GM12878 (cell line): Measurements from ENCODE around the gene REPIN1. TPM values are rescaled to one million over a fixed set of nuclear protein-coding genes. Genes with fewer than 3 reads are reported as not detected.
A peak's percentile ranks its signal among the peaks of the same experiment; 100 is the strongest.

Experiments
- ATAC-seq: fragments of 200-7000 bp; cut with Tn5 transposase; 3 replicates; pipeline ENCODE4 v1.9.1; 2020; ENCODE audit warnings: mild to moderate bottlenecking, moderate library complexity
- BruUV-seq: library from RNA; stranded (reverse); fragments of 400-500 nt; replicated peaks from 2 replicates; lab custom pipeline; 2021; lab: Mats Ljungman, UMichigan
- CTCF ChIA-PET: fragments of 300-600 bp; sonication (Branson Sonifier 250); formaldehyde crosslinking; extraction: SDS; loops from one replicate; lab custom pipeline; 2021; ENCODE audit warnings: inconsistent platforms; lab: Yijun Ruan, JAX
- POLR2A ChIA-PET: fragments of 350-600 bp; formaldehyde crosslinking; extraction: SDS; loops from one replicate; lab custom pipeline; 2021; ENCODE audit warnings: inconsistent platforms; lab: Charles Lee
- RAD21 ChIA-PET: fragments of 300-600 bp; sonication (Branson Sonifier 250); formaldehyde crosslinking; loops from one replicate; lab custom pipeline; 2023; ENCODE audit warnings: antibody characterized with exemption; ENCODE audit not compliant: unreplicated experiment; lab: Charles Lee
- SMC1A ChIA-PET: fragments of 300-600 bp; sonication (Branson Sonifier 250); formaldehyde crosslinking; loops from one replicate; lab custom pipeline; 2023; ENCODE audit not compliant: unreplicated experiment, uncharacterized antibody; lab: Charles Lee
- DNase-seq: peaks from one replicate; pipeline ENCODE4 v3.0.0-alpha.2; 2011; ENCODE audit warnings: low read depth, low spot score
- FAIRE-seq: peaks from 3 replicates; lab custom pipeline; 2011; peaks lifted over from hg19 to GRCh38; lab: Jason Lieb, UNC
- H2AFZ ChIP-seq: 2 replicates; pipeline ENCODE4 v1.6.0; 2011; ENCODE audit warnings: low read depth, low read length, control low read depth; ENCODE audit not compliant: control insufficient read depth
- H3K27ac ChIP-seq: 2 replicates; pipeline ENCODE4 v1.5.1; 2011; ENCODE audit warnings: control low read depth; ENCODE audit not compliant: control insufficient read depth, insufficient read depth
- H3K27me3 ChIP-seq, 2 experiments: replicated peaks in 1 of 2; 2 replicates each; pipeline versions ENCODE4 v1.6.0 to v1.6.1; 2011; ENCODE audit warnings: low read length in 1 of 2; ENCODE audit not compliant: control insufficient read depth in 2 of 2, insufficient read depth in 2 of 2
- H3K36me3 ChIP-seq, 2 experiments: 2 replicates each; pipeline ENCODE4 v1.5.1; 2011; ENCODE audit warnings: low read length in 1 of 2; ENCODE audit not compliant: control insufficient read depth in 2 of 2, insufficient read depth in 2 of 2
- H3K4me1 ChIP-seq: 2 replicates; pipeline ENCODE4 v1.6.1; 2011; ENCODE audit warnings: mild to moderate bottlenecking, low read length, moderate library complexity, mixed read lengths; ENCODE audit not compliant: control insufficient read depth, insufficient read depth
- H3K4me2 ChIP-seq: 2 replicates; pipeline ENCODE4 v1.6.0; 2011; ENCODE audit warnings: control low read depth; ENCODE audit not compliant: control insufficient read depth, insufficient read depth
- H3K4me3 ChIP-seq: fragments of 200-600 bp; sonication (generic); 2 replicates; pipeline ENCODE4 v1.5.1; 2016
- H3K79me2 ChIP-seq: 2 replicates; pipeline ENCODE4 v1.6.0; 2011; ENCODE audit warnings: low read length; ENCODE audit not compliant: control insufficient read depth, insufficient read depth
- H3K9ac ChIP-seq: 2 replicates; pipeline ENCODE4 v1.8.0; 2011; ENCODE audit warnings: low read length, control low read depth, mixed read lengths; ENCODE audit not compliant: control insufficient read depth, insufficient read depth
- H3K9me3 ChIP-seq: replicated peaks from 3 replicates; pipeline ENCODE4 v1.5.1; 2011; ENCODE audit warnings: mild to moderate bottlenecking, low read length; ENCODE audit not compliant: control insufficient read depth, insufficient read depth
- H4K20me1 ChIP-seq: 2 replicates; pipeline ENCODE4 v1.6.0; 2011; ENCODE audit not compliant: control insufficient read depth, insufficient read depth
- CBX5 ChIP-seq: sonication (generic); IDR thresholded peaks from 2 replicates; pipeline ENCODE4 v1.6.1; 2016; ENCODE audit warnings: low read depth, moderate library complexity, mild to moderate bottlenecking, inconsistent platforms
- CHD1 ChIP-seq: IDR thresholded peaks from 2 replicates; pipeline ENCODE4 v1.6.1; 2012; ENCODE audit warnings: low read depth, low read length, improper control_type of control experiment
- HDGF ChIP-seq: fragments of 450-650 bp; IDR thresholded peaks from 2 replicates; pipeline ENCODE4 v1.6.1; 2016; ENCODE audit warnings: antibody characterized with exemption
- IKZF2 ChIP-seq, 2 experiments: fragments of 450-650 bp; IDR thresholded peaks; 2 replicates each; pipeline ENCODE4 v1.6.1; 2017; ENCODE audit warnings: mild to moderate bottlenecking in 2 of 2, moderate library complexity in 2 of 2
- MYB ChIP-seq: fragments of 150-350 bp; IDR thresholded peaks from 2 replicates; pipeline ENCODE4 v1.6.1; 2014; ENCODE audit warnings: mild to moderate bottlenecking, low read depth, low read length, borderline replicate concordance
- PAX8 ChIP-seq: fragments of 450-650 bp; IDR thresholded peaks from 2 replicates; pipeline ENCODE4 v1.6.1; 2017; ENCODE audit warnings: mild to moderate bottlenecking, moderate library complexity
- POU2F2 ChIP-seq: IDR thresholded peaks from 3 replicates; pipeline ENCODE4 v1.6.1; 2011; ENCODE audit warnings: low read depth, mild to moderate bottlenecking, low read length, borderline replicate concordance
- RAD21 ChIP-seq: IDR thresholded peaks from 2 replicates; pipeline ENCODE4 v1.6.1; 2011; ENCODE audit warnings: mild to moderate bottlenecking, low read depth, low read length, moderate library complexity; ENCODE audit not compliant: insufficient read depth
- RB1 ChIP-seq: fragments of 450-650 bp; formaldehyde crosslinking; IDR thresholded peaks from 2 replicates; pipeline ENCODE4 v1.6.1; 2017; ENCODE audit warnings: mild to moderate bottlenecking, borderline replicate concordance
- RFX5 ChIP-seq: IDR thresholded peaks from 2 replicates; pipeline ENCODE4 v1.6.1; 2011; ENCODE audit warnings: low read depth, low read length, improper control_type of control experiment
- STAT3 ChIP-seq: IDR thresholded peaks from 2 replicates; pipeline ENCODE4 v1.6.1; 2011; ENCODE audit warnings: low read depth, low read length, improper control_type of control experiment
- SUPT20H ChIP-seq: IDR thresholded peaks from 2 replicates; pipeline ENCODE4 v1.6.1; 2011; ENCODE audit warnings: low read depth, mild to moderate bottlenecking, low read length, moderate library complexity, borderline replicate concordance; ENCODE audit not compliant: control insufficient read depth
- TAF1 ChIP-seq: IDR thresholded peaks from 2 replicates; pipeline ENCODE4 v1.6.1; 2011; ENCODE audit warnings: mild to moderate bottlenecking, low read depth, low read length, borderline replicate concordance
- TBL1XR1 ChIP-seq: IDR thresholded peaks from 2 replicates; pipeline ENCODE4 v1.6.1; 2012; ENCODE audit warnings: low read depth, low read length, improper control_type of control experiment
- TCF12 ChIP-seq: IDR thresholded peaks from 2 replicates; pipeline ENCODE4 v1.6.1; 2011; ENCODE audit warnings: low read depth, mild to moderate bottlenecking, low read length
- WRNIP1 ChIP-seq: IDR thresholded peaks from 2 replicates; pipeline ENCODE4 v1.6.1; 2011; ENCODE audit warnings: low read depth, low read length, improper control_type of control experiment, borderline replicate concordance
- WGBS: methylation state at CpG from one replicate; pipeline ENCODE4 v1.1.6; 2016; ENCODE audit warnings: low lambda C conversion rate; ENCODE audit not compliant: insufficient replicate concordance, insufficient coverage; ENCODE audit errors: missing lambda C conversion rate; 5-methylcytosine and 5-hydroxymethylcytosine counted together
- in situ Hi-C: fragments of 300-500 bp; cut with MboI; formaldehyde crosslinking; loops from 9 replicates; pipeline ENCODE4 v1.14.3; 2018; ENCODE audit warnings: mixed read lengths
- intact Hi-C: fragments of 100-400 bp; cut with micrococcal nuclease; formaldehyde crosslinking; loops from one replicate; pipeline ENCODE4 v1.14.2; 2022; ENCODE audit not compliant: unreplicated experiment
- polyA plus RNA-seq, 11 experiments: library from polyadenylated mRNA; depleted of rRNA in 4 of 11; unstranded in 6 of 11; stranded (reverse) in 5 of 11; fragments of >200 nt; fragmentation: Nextera tagmentation in 4 of 11; fragmentation: Illumina TruSeq in 1 of 11; extraction: Ambion mirVana in 4 of 11; extraction: Trizol in 1 of 11; gene quantifications; 1 replicate in 1 of 11; 2 replicates in 10 of 11; pipeline versions ENCODE4 v1.2.1 to v1.2.3, GENCODE V29; 2011 to 2016; ENCODE audit warnings: inconsistent platforms in 2 of 11, missing spikeins in 2 of 11, low read depth in 1 of 11
- total RNA-seq, 4 experiments: library from RNA; depleted of rRNA in 3 of 4; stranded (reverse); fragments of >200 nt in 3 of 4; fragmentation: Illumina TruSeq in 1 of 4; extraction: Trizol in 1 of 4; gene quantifications; 2 replicates each; pipeline versions ENCODE4 v1.2.1 to v1.2.3, GENCODE V29; 2013 to 2021
- TF ChIP-seq, protein P1 (sequence below): IDR thresholded peaks from 2 replicates; pipeline ENCODE4 v1.6.1; 2012; ENCODE audit warnings: low read depth, low read length, improper control_type of control experiment
- TF ChIP-seq, protein P2 (sequence below): IDR thresholded peaks from 2 replicates; pipeline ENCODE4 v1.6.1; 2012; ENCODE audit warnings: mild to moderate bottlenecking, low read depth, low read length
- TF ChIP-seq, protein P3 (sequence below): IDR thresholded peaks from 2 replicates; pipeline ENCODE4 v1.6.1; 2011; ENCODE audit warnings: low read depth, mild to moderate bottlenecking, low read length, moderate library complexity, borderline replicate concordance; ENCODE audit errors: extremely low read depth

Gene REPIN1
- total and polyA plus RNA-seq, 10 of the 15 experiments (the other 5 are each of a cell fraction or from before 2014, with no cell fraction given), result 5.1 to 172 (median 76.9) TPM

DNA sequence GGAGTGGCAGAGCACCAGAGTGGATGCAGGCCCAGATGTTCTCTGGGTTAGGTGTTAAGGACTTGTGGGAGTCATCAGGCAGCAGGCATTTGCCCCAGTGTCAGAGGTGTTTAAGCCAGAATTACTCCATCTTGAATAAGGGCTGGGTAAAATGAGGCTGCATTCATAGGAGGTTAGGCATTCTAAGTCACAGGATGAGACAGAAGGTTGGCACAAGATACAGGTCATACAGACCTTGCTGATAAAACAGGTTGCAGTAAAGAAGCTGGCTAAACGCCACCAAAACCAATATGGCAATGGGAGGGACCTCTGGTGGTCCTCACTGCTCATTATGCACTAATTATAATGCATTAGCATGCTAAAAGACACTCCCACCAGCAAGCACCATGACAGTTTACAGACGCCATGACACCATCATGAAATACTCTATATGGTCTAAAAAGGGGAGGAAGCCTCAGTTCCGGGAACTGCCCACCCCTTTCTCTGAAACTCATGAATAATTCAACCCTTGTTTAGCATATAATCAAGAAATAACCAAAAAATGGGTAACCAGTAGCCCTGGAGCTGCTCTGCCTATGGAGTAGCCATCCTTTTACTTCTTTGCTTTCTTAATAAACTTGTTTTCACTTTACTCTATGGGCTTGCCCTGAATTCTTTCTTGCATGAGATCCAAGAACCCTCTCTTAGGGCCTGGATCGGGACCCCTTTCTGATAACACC lies 46.3 kb upstream of the REPIN1 start:
- H4K20me1 ChIP-seq, result no peaks in the 10 kb centered on the region
- H3K4me3 ChIP-seq, result peak overlapping the region; percentile 78
- peak overlapping the region; percentile 100 for H3K4me2 ChIP-seq
- no peaks in the 10 kb centered on the region for H3K27me3 ChIP-seq
- no TSS peak for BruUV-seq
- H3K27ac ChIP-seq, result peak overlapping the region; percentile 99
- H3K79me2 ChIP-seq, result peaks cover 36% of the 10 kb centered on the region
- RAD21 ChIA-PET, result interaction anchor here (1.7 kb wide), 1 partner anchor 84 kb away, joined by 4 read pairs; a partner anchor contains a TSS
- CTCF ChIA-PET, result interaction anchor here (0.6 to 2.2 kb wide), 4 partner anchors 34 to 101 kb away, joined by 3 to 16 read pairs (median 6); a partner anchor contains a TSS
- no peak for DNase-seq
- peaks cover 2 to 7% of the 10 kb centered on the region in 2 experiments; a peak in 3 of 4 replicates for H3K36me3 ChIP-seq
- no peaks in the 10 kb centered on the region for H3K9me3 ChIP-seq
- H2AFZ ChIP-seq, result peak overlapping the region; percentile 92
- peak; percentile 68 for ATAC-seq
- in situ Hi-C loops (no loop called here), intact Hi-C loops (loop anchor here (2.0 to 5.0 kb wide), 2 partner anchors 35 to 47 kb away; partner anchors contain the start of gene REPIN1)
- POLR2A ChIA-PET, result interaction anchor here (1.1 to 2.6 kb wide), 6 partner anchors 44 to 111 kb away, joined by 3 to 9 read pairs (median 8); no protein-coding TSS in a partner anchor
- WGBS, result 8% methylated on average over 4 of the region's 4 CpGs
- SMC1A ChIA-PET, result interaction anchor here (1.3 to 3.4 kb wide), 4 partner anchors 9 to 111 kb away, joined by 3 to 9 read pairs (median 6); no protein-coding TSS in a partner anchor
- peak overlapping the region; percentile 99 for H3K9ac ChIP-seq
- peaks cover 13% of the 10 kb centered on the region; the same call in 1 of the 2 replicates for H3K4me1 ChIP-seq
- peak; percentile 84 for FAIRE-seq
- TF ChIP-seq RFX5 (no peak), IKZF2 (IDR thresholded peaks at IDR 0.05) (no peak), RAD21 (no peak), TCF12 (no peak), TAF1 (0 out of 2 replicates have a peak, but pooled peaks have one; percentile 33), CBX5 (no peak), MYB (no peak), RB1 (no peak; the same call in 1 of the 2 replicates), PAX8 (no peak), HDGF (peak; percentile 71; the same call in 1 of the 2 replicates), POU2F2 (peak; percentile 85; the same call in 1 of the 3 replicates), CHD1 (no peak), STAT3 (0 out of 2 replicates have a peak, but pooled peaks have one; percentile 7), TBL1XR1 (no peak), WRNIP1 (no peak), SUPT20H (no peak)
- TF ChIP-seq, protein P1, sequence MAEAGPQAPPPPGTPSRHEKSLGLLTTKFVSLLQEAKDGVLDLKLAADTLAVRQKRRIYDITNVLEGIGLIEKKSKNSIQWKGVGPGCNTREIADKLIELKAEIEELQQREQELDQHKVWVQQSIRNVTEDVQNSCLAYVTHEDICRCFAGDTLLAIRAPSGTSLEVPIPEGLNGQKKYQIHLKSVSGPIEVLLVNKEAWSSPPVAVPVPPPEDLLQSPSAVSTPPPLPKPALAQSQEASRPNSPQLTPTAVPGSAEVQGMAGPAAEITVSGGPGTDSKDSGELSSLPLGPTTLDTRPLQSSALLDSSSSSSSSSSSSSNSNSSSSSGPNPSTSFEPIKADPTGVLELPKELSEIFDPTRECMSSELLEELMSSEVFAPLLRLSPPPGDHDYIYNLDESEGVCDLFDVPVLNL, result no peak
- TF ChIP-seq, protein P2, sequence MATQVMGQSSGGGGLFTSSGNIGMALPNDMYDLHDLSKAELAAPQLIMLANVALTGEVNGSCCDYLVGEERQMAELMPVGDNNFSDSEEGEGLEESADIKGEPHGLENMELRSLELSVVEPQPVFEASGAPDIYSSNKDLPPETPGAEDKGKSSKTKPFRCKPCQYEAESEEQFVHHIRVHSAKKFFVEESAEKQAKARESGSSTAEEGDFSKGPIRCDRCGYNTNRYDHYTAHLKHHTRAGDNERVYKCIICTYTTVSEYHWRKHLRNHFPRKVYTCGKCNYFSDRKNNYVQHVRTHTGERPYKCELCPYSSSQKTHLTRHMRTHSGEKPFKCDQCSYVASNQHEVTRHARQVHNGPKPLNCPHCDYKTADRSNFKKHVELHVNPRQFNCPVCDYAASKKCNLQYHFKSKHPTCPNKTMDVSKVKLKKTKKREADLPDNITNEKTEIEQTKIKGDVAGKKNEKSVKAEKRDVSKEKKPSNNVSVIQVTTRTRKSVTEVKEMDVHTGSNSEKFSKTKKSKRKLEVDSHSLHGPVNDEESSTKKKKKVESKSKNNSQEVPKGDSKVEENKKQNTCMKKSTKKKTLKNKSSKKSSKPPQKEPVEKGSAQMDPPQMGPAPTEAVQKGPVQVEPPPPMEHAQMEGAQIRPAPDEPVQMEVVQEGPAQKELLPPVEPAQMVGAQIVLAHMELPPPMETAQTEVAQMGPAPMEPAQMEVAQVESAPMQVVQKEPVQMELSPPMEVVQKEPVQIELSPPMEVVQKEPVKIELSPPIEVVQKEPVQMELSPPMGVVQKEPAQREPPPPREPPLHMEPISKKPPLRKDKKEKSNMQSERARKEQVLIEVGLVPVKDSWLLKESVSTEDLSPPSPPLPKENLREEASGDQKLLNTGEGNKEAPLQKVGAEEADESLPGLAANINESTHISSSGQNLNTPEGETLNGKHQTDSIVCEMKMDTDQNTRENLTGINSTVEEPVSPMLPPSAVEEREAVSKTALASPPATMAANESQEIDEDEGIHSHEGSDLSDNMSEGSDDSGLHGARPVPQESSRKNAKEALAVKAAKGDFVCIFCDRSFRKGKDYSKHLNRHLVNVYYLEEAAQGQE, result no peak
- TF ChIP-seq, protein P3, sequence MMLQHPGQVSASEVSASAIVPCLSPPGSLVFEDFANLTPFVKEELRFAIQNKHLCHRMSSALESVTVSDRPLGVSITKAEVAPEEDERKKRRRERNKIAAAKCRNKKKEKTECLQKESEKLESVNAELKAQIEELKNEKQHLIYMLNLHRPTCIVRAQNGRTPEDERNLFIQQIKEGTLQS, result no peak
